HCT116 (cell line): ENCODE results near the gene SAMMSON.

ENCODE experiments used
- EGR1 ChIP-seq: IDR thresholded peaks from 2 replicates; pipeline ENCODE4 v1.6.1; 2012; ENCODE audit warnings: low read depth
- RAD21 ChIP-seq: IDR thresholded peaks from 2 replicates; pipeline ENCODE4 v1.6.1; 2012; ENCODE audit warnings: low read depth, mild to moderate bottlenecking

- TF ChIP-seq EGR1 (no peak), RAD21 (no peak)
Measured at GRCh38 chr3:70072754-70073153, 73.2 kb downstream of the SAMMSON start.
